HepG2 (cell line): Measurements from ENCODE around the gene NOTUM. TPM values are rescaled to one million over a fixed set of nuclear protein-coding genes. Genes with fewer than 3 reads are reported as not detected.

ENCODE experiments used
- ARNT2 ChIP-seq: sonication (generic); formaldehyde crosslinking; IDR thresholded peaks from 2 replicates; pipeline ENCODE4 v1.8.0; 2022; ENCODE audit warnings: mild to moderate bottlenecking, low read depth, missing genetic modification reagents, moderate library complexity
- HHEX ChIP-seq: IDR thresholded peaks from 2 replicates; pipeline ENCODE4 v1.6.1; 2016; ENCODE audit warnings: control low read depth
- HNRNPH1 ChIP-seq: fragments of 200-400 bp; formaldehyde crosslinking; optimal IDR thresholded peaks from 2 replicates; pipeline ENCODE3; 2017; ENCODE audit warnings: mild to moderate bottlenecking, low read depth, low read length
- IRX3 ChIP-seq: sonication (generic); formaldehyde crosslinking; IDR thresholded peaks from 2 replicates; pipeline ENCODE4 v1.8.1; 2023; ENCODE audit warnings: mild to moderate bottlenecking, low read depth, missing genetic modification reagents, borderline replicate concordance
- KLF16 ChIP-seq, 2 experiments: sonication (generic) in 1 of 2; formaldehyde crosslinking in 1 of 2; IDR thresholded peaks; 2 replicates each; pipeline versions ENCODE4 v1.6.1 to v1.8.0; 2016 to 2023; ENCODE audit warnings: missing genetic modification reagents in 2 of 2, missing compliant biosample characterization in 1 of 2
- MTERF4 ChIP-seq: sonication (generic); formaldehyde crosslinking; IDR thresholded peaks from 2 replicates; pipeline ENCODE4 v1.8.0; 2023; ENCODE audit warnings: mild to moderate bottlenecking, missing genetic modification reagents
- NFIC ChIP-seq: IDR thresholded peaks from 2 replicates; pipeline ENCODE4 v1.6.1; 2012; ENCODE audit warnings: mild to moderate bottlenecking, low read length, inconsistent platforms
- PTBP1 ChIP-seq: fragments of 200-400 bp; formaldehyde crosslinking; IDR thresholded peaks from 2 replicates; pipeline ENCODE4 v1.6.1; 2018; ENCODE audit warnings: low read length, low read depth; ENCODE audit not compliant: poor library complexity, severe bottlenecking
- SP5 ChIP-seq: IDR thresholded peaks from 2 replicates; pipeline ENCODE4 v1.6.1; 2016; ENCODE audit warnings: low read depth, borderline replicate concordance
- STAT5B ChIP-seq: sonication (generic); formaldehyde crosslinking; IDR thresholded peaks from 2 replicates; pipeline ENCODE4 v1.4.0; 2020; ENCODE audit warnings: missing genetic modification reagents
- ZBTB20 ChIP-seq: sonication (generic); formaldehyde crosslinking; IDR thresholded peaks from 2 replicates; pipeline ENCODE4 v1.8.1; 2023; ENCODE audit warnings: missing genetic modification reagents, low read depth, mild to moderate bottlenecking, borderline replicate concordance
- ZBTB37 ChIP-seq: sonication (generic); formaldehyde crosslinking; IDR thresholded peaks from 2 replicates; pipeline ENCODE4 v1.4.0; 2020; ENCODE audit warnings: mild to moderate bottlenecking, missing genetic modification reagents
- ZBTB38 ChIP-seq: sonication (generic); formaldehyde crosslinking; IDR thresholded peaks from 2 replicates; pipeline ENCODE4 v1.5.1; 2020; ENCODE audit warnings: mild to moderate bottlenecking, missing genetic modification reagents
- ZBTB42 ChIP-seq: sonication (generic); formaldehyde crosslinking; IDR thresholded peaks from 2 replicates; pipeline ENCODE4 v1.5.0; 2020; ENCODE audit warnings: mild to moderate bottlenecking, missing genetic modification reagents
- ZFAT ChIP-seq: sonication (generic); formaldehyde crosslinking; conservative IDR thresholded peaks from 2 replicates; pipeline ENCODE4 v1.8.1; 2023; ENCODE audit warnings: missing genetic modification reagents, inconsistent platforms
- ZFP62 ChIP-seq: sonication (generic); formaldehyde crosslinking; IDR thresholded peaks from 2 replicates; pipeline ENCODE4 v1.4.0; 2020; ENCODE audit warnings: missing genetic modification reagents
- ZFX ChIP-seq: sonication (generic); formaldehyde crosslinking; IDR thresholded peaks from 2 replicates; pipeline ENCODE4 v1.4.0; 2020; ENCODE audit warnings: mild to moderate bottlenecking, low read depth, missing genetic modification reagents, moderate library complexity
- ZKSCAN8 ChIP-seq: IDR thresholded peaks from 2 replicates; pipeline ENCODE4 v1.6.1; 2016; ENCODE audit warnings: borderline replicate concordance, missing genetic modification reagents, missing compliant biosample characterization
- ZNF121 ChIP-seq: sonication (generic); formaldehyde crosslinking; IDR thresholded peaks from 2 replicates; pipeline ENCODE4 v1.5.0; 2020; ENCODE audit warnings: mild to moderate bottlenecking, missing genetic modification reagents
- ZNF343 ChIP-seq: sonication (generic); formaldehyde crosslinking; IDR thresholded peaks from 2 replicates; pipeline ENCODE4 v1.4.0; 2020; ENCODE audit warnings: mild to moderate bottlenecking, missing genetic modification reagents
- ZNF549 ChIP-seq: sonication (generic); formaldehyde crosslinking; IDR thresholded peaks from 2 replicates; pipeline ENCODE4 v1.5.0; 2020; ENCODE audit warnings: missing genetic modification reagents
- ZNF83 ChIP-seq: sonication (generic); formaldehyde crosslinking; IDR thresholded peaks from 2 replicates; pipeline ENCODE4 v1.4.0; 2020; ENCODE audit warnings: missing genetic modification reagents, mild to moderate bottlenecking, borderline replicate concordance
- ZNF839 ChIP-seq: sonication (generic); formaldehyde crosslinking; IDR thresholded peaks from 2 replicates; pipeline ENCODE4 v1.4.0; 2020; ENCODE audit warnings: missing genetic modification reagents, mild to moderate bottlenecking, borderline replicate concordance
- polyA plus RNA-seq, 8 experiments: library from polyadenylated mRNA; depleted of rRNA in 3 of 8; stranded (reverse) in 7 of 8; unstranded in 1 of 8; fragments of >200 nt; fragmentation: Illumina TruSeq in 4 of 8; extraction: Trizol in 4 of 8; gene quantifications; 2 replicates each; pipeline versions ENCODE4 v1.2.1 to v1.2.3, GENCODE V29; 2011 to 2016; ENCODE audit warnings: low read depth in 4 of 8, missing spikeins in 1 of 8, mixed read lengths in 1 of 8; ENCODE audit not compliant: insufficient read depth in 1 of 8
- total RNA-seq, 5 experiments: library from RNA; depleted of rRNA; stranded (reverse); fragments of >200 nt; fragmentation: Illumina TruSeq; extraction: Trizol; gene quantifications; 2 replicates each; pipeline ENCODE4 v1.2.3, GENCODE V29; 2016; ENCODE audit warnings: low read depth in 1 of 5
- TF ChIP-seq, protein P1 (sequence below): sonication (generic); formaldehyde crosslinking; IDR thresholded peaks from 2 replicates; pipeline ENCODE4 v1.5.0; 2020; ENCODE audit warnings: mild to moderate bottlenecking, missing genetic modification reagents

Gene NOTUM
- total and polyA plus RNA-seq, 2 of the 13 experiments (the other 11 are each of a cell fraction or from before 2014, with no cell fraction given) = 150 to 160 TPM

GRCh38 chr17:81962499-81963441 lies 1.8 kb upstream of the NOTUM start (continued):
- no peak for TF ChIP-seq ZNF549
- 0 out of 2 replicates have a peak, but pooled peaks have one; percentile 65 for TF ChIP-seq ZNF83 (CRISPR knock-in tag)
- TF ChIP-seq, protein P1, sequence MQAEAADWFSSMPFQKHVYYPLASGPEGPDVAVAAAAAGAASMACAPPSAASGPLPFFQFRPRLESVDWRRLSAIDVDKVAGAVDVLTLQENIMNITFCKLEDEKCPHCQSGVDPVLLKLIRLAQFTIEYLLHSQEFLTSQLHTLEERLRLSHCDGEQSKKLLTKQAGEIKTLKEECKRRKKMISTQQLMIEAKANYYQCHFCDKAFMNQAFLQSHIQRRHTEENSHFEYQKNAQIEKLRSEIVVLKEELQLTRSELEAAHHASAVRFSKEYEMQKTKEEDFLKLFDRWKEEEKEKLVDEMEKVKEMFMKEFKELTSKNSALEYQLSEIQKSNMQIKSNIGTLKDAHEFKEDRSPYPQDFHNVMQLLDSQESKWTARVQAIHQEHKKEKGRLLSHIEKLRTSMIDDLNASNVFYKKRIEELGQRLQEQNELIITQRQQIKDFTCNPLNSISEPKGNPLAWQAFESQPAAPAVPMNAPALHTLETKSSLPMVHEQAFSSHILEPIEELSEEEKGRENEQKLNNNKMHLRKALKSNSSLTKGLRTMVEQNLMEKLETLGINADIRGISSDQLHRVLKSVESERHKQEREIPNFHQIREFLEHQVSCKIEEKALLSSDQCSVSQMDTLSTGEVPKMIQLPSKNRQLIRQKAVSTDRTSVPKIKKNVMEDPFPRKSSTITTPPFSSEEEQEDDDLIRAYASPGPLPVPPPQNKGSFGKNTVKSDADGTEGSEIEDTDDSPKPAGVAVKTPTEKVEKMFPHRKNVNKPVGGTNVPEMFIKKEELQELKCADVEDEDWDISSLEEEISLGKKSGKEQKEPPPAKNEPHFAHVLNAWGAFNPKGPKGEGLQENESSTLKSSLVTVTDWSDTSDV = peak; percentile 71; the same call in 1 of the 2 replicates
- peak in 1 of 2 experiments; percentile 48; a peak in 1 of 4 replicates for TF ChIP-seq KLF16 (CRISPR knock-in tag; IDR thresholded peaks at IDR 0.05)
- TF ChIP-seq HNRNPH1 = no peak
- TF ChIP-seq STAT5B (CRISPR knock-in tag) = no peak
- 0 out of 2 replicates have a peak, but pooled peaks have one; percentile 33 for TF ChIP-seq MTERF4
- TF ChIP-seq NFIC = 0 out of 2 replicates have a peak, but pooled peaks have one; percentile 42
- TF ChIP-seq ZFAT (CRISPR knock-in tag) = no peak
- TF ChIP-seq ZNF343 (CRISPR knock-in tag) = 0 out of 2 replicates have a peak, but pooled peaks have one; percentile 76
- TF ChIP-seq ZBTB37 = peak; percentile 33; the same call in 1 of the 2 replicates
- 0 out of 2 replicates have a peak, but pooled peaks have one; percentile 32 for TF ChIP-seq ZNF839
- TF ChIP-seq ZBTB42 (CRISPR knock-in tag) = peak; percentile 33; the same call in 1 of the 2 replicates
- peak; percentile 36 for TF ChIP-seq PTBP1
- TF ChIP-seq HHEX (CRISPR knock-in tag) = no peak
- TF ChIP-seq IRX3 (CRISPR knock-in tag) = no peak; the same call in 1 of the 2 replicates
- peak; percentile 45 for TF ChIP-seq ZFX (CRISPR knock-in tag)
- TF ChIP-seq ZFP62 (CRISPR knock-in tag) = no peak
- peak; percentile 23 for TF ChIP-seq ZBTB38 (CRISPR knock-in tag)
- TF ChIP-seq ZKSCAN8 (CRISPR knock-in tag) = 0 out of 2 replicates have a peak, but pooled peaks have one; percentile 39
- no peak; the same call in 1 of the 2 replicates for TF ChIP-seq ARNT2 (CRISPR knock-in tag)
- TF ChIP-seq ZNF121 (CRISPR knock-in tag) = peak; percentile 46; the same call in 1 of the 2 replicates
- 0 out of 2 replicates have a peak, but pooled peaks have one; percentile 13 for TF ChIP-seq SP5
- TF ChIP-seq ZBTB20 (CRISPR knock-in tag) = peak; percentile 31; the same call in 1 of the 2 replicates
